Endothelial cell of umbilical vein (primary cell): ENCODE results near the gene TGFBR3.

Source experiments
- EZH2 ChIP-seq: IDR thresholded peaks from 2 replicates; pipeline ENCODE4 v1.6.1; 2012; ENCODE audit warnings: borderline replicate concordance, low read depth, mild to moderate bottlenecking, moderate library complexity, low read length, inconsistent platforms; ENCODE audit not compliant: severe bottlenecking
- FOS ChIP-seq: IDR thresholded peaks from 2 replicates; pipeline ENCODE4 v1.6.1; 2011; ENCODE audit warnings: mild to moderate bottlenecking, low read length, moderate library complexity, borderline replicate concordance; ENCODE audit not compliant: insufficient read depth
- GATA2 ChIP-seq: IDR thresholded peaks from 2 replicates; pipeline ENCODE4 v1.7.0; 2011; ENCODE audit warnings: low read depth, mild to moderate bottlenecking, moderate library complexity, mixed read lengths, low read length; ENCODE audit not compliant: insufficient read length, insufficient read depth
- JUN ChIP-seq: IDR thresholded peaks from 2 replicates; pipeline ENCODE4 v1.6.1; 2011; ENCODE audit warnings: borderline replicate concordance, low read depth; ENCODE audit not compliant: insufficient read length, insufficient read depth
- MAX ChIP-seq: IDR thresholded peaks from 2 replicates; pipeline ENCODE4 v1.6.1; 2011; ENCODE audit not compliant: insufficient read depth, insufficient read length
- MYC ChIP-seq: IDR thresholded peaks from one replicate; pipeline ENCODE4 v1.6.1; 2011; ENCODE audit warnings: mild to moderate bottlenecking, low read depth, low read length
- POLR2A ChIP-seq: IDR thresholded peaks from 2 replicates; pipeline ENCODE4 v1.6.1; 2012; ENCODE audit warnings: low read depth, mild to moderate bottlenecking, control low read depth, low read length
- POLR2AphosphoS5 ChIP-seq: IDR thresholded peaks from 2 replicates; pipeline ENCODE4 v1.6.1; 2012; ENCODE audit warnings: low read depth, mild to moderate bottlenecking, control low read depth, low read length, moderate library complexity; ENCODE audit not compliant: insufficient read depth
- TF ChIP-seq, protein P1 (sequence below), 2 donors: IDR thresholded peaks; 1 replicate in 1 of 2; 2 replicates in 1 of 2; pipeline ENCODE4 v1.5.1; 2011; ENCODE audit warnings: low read length in 2 of 2, mild to moderate bottlenecking in 2 of 2, moderate library complexity in 2 of 2, control low read depth in 1 of 2, inconsistent platforms in 1 of 2, low read depth in 1 of 2; ENCODE audit not compliant: insufficient read depth in 1 of 2; ENCODE audit errors: extremely low read depth in 1 of 2

GRCh38 chr1:91696321-91696720 is 189.6 kb downstream of the TGFBR3 start:
- TF ChIP-seq EZH2: no peak
- TF ChIP-seq, protein P1, sequence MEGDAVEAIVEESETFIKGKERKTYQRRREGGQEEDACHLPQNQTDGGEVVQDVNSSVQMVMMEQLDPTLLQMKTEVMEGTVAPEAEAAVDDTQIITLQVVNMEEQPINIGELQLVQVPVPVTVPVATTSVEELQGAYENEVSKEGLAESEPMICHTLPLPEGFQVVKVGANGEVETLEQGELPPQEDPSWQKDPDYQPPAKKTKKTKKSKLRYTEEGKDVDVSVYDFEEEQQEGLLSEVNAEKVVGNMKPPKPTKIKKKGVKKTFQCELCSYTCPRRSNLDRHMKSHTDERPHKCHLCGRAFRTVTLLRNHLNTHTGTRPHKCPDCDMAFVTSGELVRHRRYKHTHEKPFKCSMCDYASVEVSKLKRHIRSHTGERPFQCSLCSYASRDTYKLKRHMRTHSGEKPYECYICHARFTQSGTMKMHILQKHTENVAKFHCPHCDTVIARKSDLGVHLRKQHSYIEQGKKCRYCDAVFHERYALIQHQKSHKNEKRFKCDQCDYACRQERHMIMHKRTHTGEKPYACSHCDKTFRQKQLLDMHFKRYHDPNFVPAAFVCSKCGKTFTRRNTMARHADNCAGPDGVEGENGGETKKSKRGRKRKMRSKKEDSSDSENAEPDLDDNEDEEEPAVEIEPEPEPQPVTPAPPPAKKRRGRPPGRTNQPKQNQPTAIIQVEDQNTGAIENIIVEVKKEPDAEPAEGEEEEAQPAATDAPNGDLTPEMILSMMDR (IDR thresholded peaks at IDR 0.05; ENCODE audit: extremely low read depth in 1 of 2, insufficient read depth in 1 of 2, low read depth in 1 of 2, low read length in 2 of 2): no peak
- TF ChIP-seq MYC: no peak
- no peak for TF ChIP-seq JUN
- TF ChIP-seq POLR2A: no peak
- TF ChIP-seq MAX: no peak
- TF ChIP-seq FOS: no peak
- TF ChIP-seq POLR2AphosphoS5: no peak
- TF ChIP-seq GATA2: no peak
